MM.1S (cell line): Measurements from ENCODE around the gene NAB1.

Experiments used
- CTCF ChIP-seq: fragments of 300-600 bp; sonication (generic); IDR thresholded peaks from 2 replicates; pipeline ENCODE4 v1.5.1; 2016; ENCODE audit warnings: antibody characterized with exemption, low read length, mixed read lengths
- EZH2 ChIP-seq: fragments of 300-600 bp; sonication (generic); optimal IDR thresholded peaks from 2 replicates; pipeline ENCODE3; 2017; ENCODE audit warnings: low read depth, mild to moderate bottlenecking, antibody characterized with exemption, low read length, mixed read lengths

- TF ChIP-seq EZH2 (no peak), CTCF (no peak)
These were observed 2.5 kb downstream of the NAB1 start for GRCh38 chr2:190651413-190651812.
